Measurements from ENCODE around the gene PLSCR3. TPM values are rescaled to one million over a fixed set of nuclear protein-coding genes. Genes with fewer than 3 reads are reported as not detected.

Gene PLSCR3
- total RNA-seq, 1 experiment from 2014 or later = 42.7 TPM

GRCh38 chr17:7436556-7437368 is 42.4 kb upstream of the PLSCR3 start (continued):
- TF ChIP-seq NR1H2 (CRISPR knock-in tag; IDR thresholded peaks at IDR 0.05) = no peak
- TF ChIP-seq SMAD4 (CRISPR knock-in tag; IDR thresholded peaks at IDR 0.05) = no peak
- TF ChIP-seq ATF3 (CRISPR knock-in tag; conservative IDR thresholded peaks at IDR 0.05) = no peak
- TF ChIP-seq ZNF317 (CRISPR knock-in tag; IDR thresholded peaks at IDR 0.05; ENCODE audit: borderline replicate concordance, low read depth) = 0 out of 2 replicates have a peak, but pooled peaks have one; percentile 50
- no peak for TF ChIP-seq OVOL2 (CRISPR knock-in tag; IDR thresholded peaks at IDR 0.05; ENCODE audit: borderline replicate concordance)
- TF ChIP-seq, protein P1, sequence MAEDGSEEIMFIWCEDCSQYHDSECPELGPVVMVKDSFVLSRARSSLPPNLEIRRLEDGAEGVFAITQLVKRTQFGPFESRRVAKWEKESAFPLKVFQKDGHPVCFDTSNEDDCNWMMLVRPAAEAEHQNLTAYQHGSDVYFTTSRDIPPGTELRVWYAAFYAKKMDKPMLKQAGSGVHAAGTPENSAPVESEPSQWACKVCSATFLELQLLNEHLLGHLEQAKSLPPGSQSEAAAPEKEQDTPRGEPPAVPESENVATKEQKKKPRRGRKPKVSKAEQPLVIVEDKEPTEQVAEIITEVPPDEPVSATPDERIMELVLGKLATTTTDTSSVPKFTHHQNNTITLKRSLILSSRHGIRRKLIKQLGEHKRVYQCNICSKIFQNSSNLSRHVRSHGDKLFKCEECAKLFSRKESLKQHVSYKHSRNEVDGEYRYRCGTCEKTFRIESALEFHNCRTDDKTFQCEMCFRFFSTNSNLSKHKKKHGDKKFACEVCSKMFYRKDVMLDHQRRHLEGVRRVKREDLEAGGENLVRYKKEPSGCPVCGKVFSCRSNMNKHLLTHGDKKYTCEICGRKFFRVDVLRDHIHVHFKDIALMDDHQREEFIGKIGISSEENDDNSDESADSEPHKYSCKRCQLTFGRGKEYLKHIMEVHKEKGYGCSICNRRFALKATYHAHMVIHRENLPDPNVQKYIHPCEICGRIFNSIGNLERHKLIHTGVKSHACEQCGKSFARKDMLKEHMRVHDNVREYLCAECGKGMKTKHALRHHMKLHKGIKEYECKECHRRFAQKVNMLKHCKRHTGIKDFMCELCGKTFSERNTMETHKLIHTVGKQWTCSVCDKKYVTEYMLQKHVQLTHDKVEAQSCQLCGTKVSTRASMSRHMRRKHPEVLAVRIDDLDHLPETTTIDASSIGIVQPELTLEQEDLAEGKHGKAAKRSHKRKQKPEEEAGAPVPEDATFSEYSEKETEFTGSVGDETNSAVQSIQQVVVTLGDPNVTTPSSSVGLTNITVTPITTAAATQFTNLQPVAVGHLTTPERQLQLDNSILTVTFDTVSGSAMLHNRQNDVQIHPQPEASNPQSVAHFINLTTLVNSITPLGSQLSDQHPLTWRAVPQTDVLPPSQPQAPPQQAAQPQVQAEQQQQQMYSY (CRISPR knock-in tag; IDR thresholded peaks at IDR 0.05) = no peak
- peak; percentile 74; the same call in 1 of the 2 replicates for TF ChIP-seq FOXK1 (CRISPR knock-in tag; IDR thresholded peaks at IDR 0.05)
- no peak for TF ChIP-seq ZMAT4 (CRISPR knock-in tag; IDR thresholded peaks at IDR 0.05)
- no peak for TF ChIP-seq NFATC4 (CRISPR knock-in tag; IDR thresholded peaks at IDR 0.05)
- TF ChIP-seq, protein P2, sequence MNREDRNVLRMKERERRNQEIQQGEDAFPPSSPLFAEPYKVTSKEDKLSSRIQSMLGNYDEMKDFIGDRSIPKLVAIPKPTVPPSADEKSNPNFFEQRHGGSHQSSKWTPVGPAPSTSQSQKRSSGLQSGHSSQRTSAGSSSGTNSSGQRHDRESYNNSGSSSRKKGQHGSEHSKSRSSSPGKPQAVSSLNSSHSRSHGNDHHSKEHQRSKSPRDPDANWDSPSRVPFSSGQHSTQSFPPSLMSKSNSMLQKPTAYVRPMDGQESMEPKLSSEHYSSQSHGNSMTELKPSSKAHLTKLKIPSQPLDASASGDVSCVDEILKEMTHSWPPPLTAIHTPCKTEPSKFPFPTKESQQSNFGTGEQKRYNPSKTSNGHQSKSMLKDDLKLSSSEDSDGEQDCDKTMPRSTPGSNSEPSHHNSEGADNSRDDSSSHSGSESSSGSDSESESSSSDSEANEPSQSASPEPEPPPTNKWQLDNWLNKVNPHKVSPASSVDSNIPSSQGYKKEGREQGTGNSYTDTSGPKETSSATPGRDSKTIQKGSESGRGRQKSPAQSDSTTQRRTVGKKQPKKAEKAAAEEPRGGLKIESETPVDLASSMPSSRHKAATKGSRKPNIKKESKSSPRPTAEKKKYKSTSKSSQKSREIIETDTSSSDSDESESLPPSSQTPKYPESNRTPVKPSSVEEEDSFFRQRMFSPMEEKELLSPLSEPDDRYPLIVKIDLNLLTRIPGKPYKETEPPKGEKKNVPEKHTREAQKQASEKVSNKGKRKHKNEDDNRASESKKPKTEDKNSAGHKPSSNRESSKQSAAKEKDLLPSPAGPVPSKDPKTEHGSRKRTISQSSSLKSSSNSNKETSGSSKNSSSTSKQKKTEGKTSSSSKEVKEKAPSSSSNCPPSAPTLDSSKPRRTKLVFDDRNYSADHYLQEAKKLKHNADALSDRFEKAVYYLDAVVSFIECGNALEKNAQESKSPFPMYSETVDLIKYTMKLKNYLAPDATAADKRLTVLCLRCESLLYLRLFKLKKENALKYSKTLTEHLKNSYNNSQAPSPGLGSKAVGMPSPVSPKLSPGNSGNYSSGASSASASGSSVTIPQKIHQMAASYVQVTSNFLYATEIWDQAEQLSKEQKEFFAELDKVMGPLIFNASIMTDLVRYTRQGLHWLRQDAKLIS (CRISPR knock-in tag; IDR thresholded peaks at IDR 0.05; ENCODE audit: borderline replicate concordance) = 0 out of 2 replicates have a peak, but pooled peaks have one; percentile 30
- TF ChIP-seq, protein P3, sequence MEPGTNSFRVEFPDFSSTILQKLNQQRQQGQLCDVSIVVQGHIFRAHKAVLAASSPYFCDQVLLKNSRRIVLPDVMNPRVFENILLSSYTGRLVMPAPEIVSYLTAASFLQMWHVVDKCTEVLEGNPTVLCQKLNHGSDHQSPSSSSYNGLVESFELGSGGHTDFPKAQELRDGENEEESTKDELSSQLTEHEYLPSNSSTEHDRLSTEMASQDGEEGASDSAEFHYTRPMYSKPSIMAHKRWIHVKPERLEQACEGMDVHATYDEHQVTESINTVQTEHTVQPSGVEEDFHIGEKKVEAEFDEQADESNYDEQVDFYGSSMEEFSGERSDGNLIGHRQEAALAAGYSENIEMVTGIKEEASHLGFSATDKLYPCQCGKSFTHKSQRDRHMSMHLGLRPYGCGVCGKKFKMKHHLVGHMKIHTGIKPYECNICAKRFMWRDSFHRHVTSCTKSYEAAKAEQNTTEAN (CRISPR knock-in tag; IDR thresholded peaks at IDR 0.05) = no peak
- TF ChIP-seq, protein P4, sequence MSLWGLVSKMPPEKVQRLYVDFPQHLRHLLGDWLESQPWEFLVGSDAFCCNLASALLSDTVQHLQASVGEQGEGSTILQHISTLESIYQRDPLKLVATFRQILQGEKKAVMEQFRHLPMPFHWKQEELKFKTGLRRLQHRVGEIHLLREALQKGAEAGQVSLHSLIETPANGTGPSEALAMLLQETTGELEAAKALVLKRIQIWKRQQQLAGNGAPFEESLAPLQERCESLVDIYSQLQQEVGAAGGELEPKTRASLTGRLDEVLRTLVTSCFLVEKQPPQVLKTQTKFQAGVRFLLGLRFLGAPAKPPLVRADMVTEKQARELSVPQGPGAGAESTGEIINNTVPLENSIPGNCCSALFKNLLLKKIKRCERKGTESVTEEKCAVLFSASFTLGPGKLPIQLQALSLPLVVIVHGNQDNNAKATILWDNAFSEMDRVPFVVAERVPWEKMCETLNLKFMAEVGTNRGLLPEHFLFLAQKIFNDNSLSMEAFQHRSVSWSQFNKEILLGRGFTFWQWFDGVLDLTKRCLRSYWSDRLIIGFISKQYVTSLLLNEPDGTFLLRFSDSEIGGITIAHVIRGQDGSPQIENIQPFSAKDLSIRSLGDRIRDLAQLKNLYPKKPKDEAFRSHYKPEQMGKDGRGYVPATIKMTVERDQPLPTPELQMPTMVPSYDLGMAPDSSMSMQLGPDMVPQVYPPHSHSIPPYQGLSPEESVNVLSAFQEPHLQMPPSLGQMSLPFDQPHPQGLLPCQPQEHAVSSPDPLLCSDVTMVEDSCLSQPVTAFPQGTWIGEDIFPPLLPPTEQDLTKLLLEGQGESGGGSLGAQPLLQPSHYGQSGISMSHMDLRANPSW (CRISPR knock-in tag; conservative IDR thresholded peaks at IDR 0.05; ENCODE audit: low read depth) = no peak
- TF ChIP-seq, protein P5, sequence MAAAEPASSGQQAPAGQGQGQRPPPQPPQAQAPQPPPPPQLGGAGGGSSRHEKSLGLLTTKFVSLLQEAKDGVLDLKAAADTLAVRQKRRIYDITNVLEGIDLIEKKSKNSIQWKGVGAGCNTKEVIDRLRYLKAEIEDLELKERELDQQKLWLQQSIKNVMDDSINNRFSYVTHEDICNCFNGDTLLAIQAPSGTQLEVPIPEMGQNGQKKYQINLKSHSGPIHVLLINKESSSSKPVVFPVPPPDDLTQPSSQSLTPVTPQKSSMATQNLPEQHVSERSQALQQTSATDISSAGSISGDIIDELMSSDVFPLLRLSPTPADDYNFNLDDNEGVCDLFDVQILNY (CRISPR knock-in tag; IDR thresholded peaks at IDR 0.05) = peak; percentile 84
- no peak for TF ChIP-seq PRRX2 (CRISPR knock-in tag; IDR thresholded peaks at IDR 0.05)
- 0 out of 2 replicates have a peak, but pooled peaks have one; percentile 74 for TF ChIP-seq NFE2L1 (CRISPR knock-in tag; IDR thresholded peaks at IDR 0.05)
- no peak for TF ChIP-seq ZNF121 (CRISPR knock-in tag; IDR thresholded peaks at IDR 0.05)
- peak; percentile 89; the same call in 1 of the 2 replicates for TF ChIP-seq MYBL2 (CRISPR knock-in tag; IDR thresholded peaks at IDR 0.05)
- TF ChIP-seq NFYB (CRISPR knock-in tag; conservative IDR thresholded peaks at IDR 0.05; ENCODE audit: low read depth) = no peak; the same call in 1 of the 2 replicates
- TF ChIP-seq GRHL2 (CRISPR knock-in tag; IDR thresholded peaks at IDR 0.05; ENCODE audit: insufficient replicate concordance, severe bottlenecking) = no peak
- no peak for TF ChIP-seq EMX1 (CRISPR knock-in tag; IDR thresholded peaks at IDR 0.05)
- TF ChIP-seq, protein P6, sequence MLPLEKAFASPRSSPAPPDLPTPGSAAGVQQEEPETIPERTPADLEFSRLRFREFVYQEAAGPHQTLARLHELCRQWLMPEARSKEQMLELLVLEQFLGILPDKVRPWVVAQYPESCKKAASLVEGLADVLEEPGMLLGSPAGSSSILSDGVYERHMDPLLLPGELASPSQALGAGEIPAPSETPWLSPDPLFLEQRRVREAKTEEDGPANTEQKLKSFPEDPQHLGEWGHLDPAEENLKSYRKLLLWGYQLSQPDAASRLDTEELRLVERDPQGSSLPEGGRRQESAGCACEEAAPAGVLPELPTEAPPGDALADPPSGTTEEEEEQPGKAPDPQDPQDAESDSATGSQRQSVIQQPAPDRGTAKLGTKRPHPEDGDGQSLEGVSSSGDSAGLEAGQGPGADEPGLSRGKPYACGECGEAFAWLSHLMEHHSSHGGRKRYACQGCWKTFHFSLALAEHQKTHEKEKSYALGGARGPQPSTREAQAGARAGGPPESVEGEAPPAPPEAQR (CRISPR knock-in tag; IDR thresholded peaks at IDR 0.05) = no peak

Measured in WTC11 (cell line).